ENCODE measurements around the gene NETO1.

GRCh38 chr18:72721330-72721729, 146.5 kb downstream of the NETO1 start:
- TF ChIP-seq CTCF (tag by site-specific recombination; IDR thresholded peaks at IDR 0.05) (no peak), ZBTB1 (tag by site-specific recombination; IDR thresholded peaks at IDR 0.05) (no peak), KLF9 (tag by site-specific recombination; IDR thresholded peaks at IDR 0.05; ENCODE audit: low read depth) (no peak), ZNF830 (tag by site-specific recombination; IDR thresholded peaks at IDR 0.05; ENCODE audit: low read depth) (no peak), SETDB1 (IDR thresholded peaks at IDR 0.05; ENCODE audit: insufficient read length, low read length) (no peak), ZNF529 (tag by site-specific recombination; IDR thresholded peaks at IDR 0.05; ENCODE audit: insufficient replicate concordance) (no peak), ZNF280D (tag by site-specific recombination; IDR thresholded peaks at IDR 0.05) (no peak), TCF7L2 (IDR thresholded peaks at IDR 0.05; ENCODE audit: borderline replicate concordance, low read depth, low read length) (no peak), YY1 (tag by site-specific recombination; IDR thresholded peaks at IDR 0.05) (no peak), ZBTB48 (tag by site-specific recombination; IDR thresholded peaks at IDR 0.05) (no peak), ZNF624 (tag by site-specific recombination; IDR thresholded peaks at IDR 0.05) (no peak), ZNF19 (tag by site-specific recombination; IDR thresholded peaks at IDR 0.05; ENCODE audit: low read depth) (no peak), ZNF138 (tag by site-specific recombination; IDR thresholded peaks at IDR 0.05; ENCODE audit: borderline replicate concordance) (no peak)

Data from HEK293 (cell line).